Gastroesophageal sphincter (tissue), 4 donors: ENCODE results near the gene YIF1B. TPM values are rescaled to one million over a fixed set of nuclear protein-coding genes. Genes with fewer than 3 reads are reported as not detected.

Experiments used
- ATAC-seq: fragments of 150-250 bp; one replicate; pipeline ENCODE4 v1.9.1; 2016; ENCODE audit warnings: mild to moderate bottlenecking, moderate library complexity
- H3K27ac ChIP-seq, 4 donors: fragments of 200-600 bp; sonication (generic) in 3 of 4; 1 replicate in 3 of 4; 2 replicates in 1 of 4; pipeline ENCODE4 v1.5.1; 2016 to 2019
- H3K27me3 ChIP-seq: fragments of 200-600 bp; sonication (generic); one replicate; pipeline ENCODE4 v1.5.1; 2019
- H3K36me3 ChIP-seq, 2 donors: fragments of 200-600 bp; sonication (generic); one replicate each; pipeline ENCODE4 v1.5.1; 2019; ENCODE audit warnings: control low read depth in 1 of 2
- H3K4me1 ChIP-seq, 3 donors: fragments of 200-600 bp; sonication (generic); 1 replicate in 2 of 3; 2 replicates in 1 of 3; pipeline ENCODE4 v1.5.1; 2016 to 2019; ENCODE audit warnings: control low read depth in 2 of 3
- H3K4me3 ChIP-seq, 2 donors: fragments of 200-600 bp; sonication (generic); one replicate each; pipeline ENCODE4 v1.5.1; 2019; ENCODE audit warnings: mild to moderate bottlenecking in 1 of 2, moderate library complexity in 1 of 2
- H3K9me3 ChIP-seq, 3 donors: fragments of 200-600 bp; sonication (generic); one replicate each; pipeline ENCODE4 v1.5.1; 2017 to 2019; ENCODE audit warnings: control low read depth in 2 of 3
- CTCF ChIP-seq, 4 experiments: fragments of 200-600 bp in 2 of 4; fragments of 450-650 bp in 2 of 4; sonication (generic) in 1 of 4; IDR thresholded peaks; one replicate each; pipeline ENCODE4 v1.5.1; 2017 to 2019; ENCODE audit warnings: antibody characterized with exemption in 4 of 4, mild to moderate bottlenecking in 2 of 4, moderate library complexity in 2 of 4
- EP300 ChIP-seq: sonication (generic); formaldehyde crosslinking; IDR thresholded peaks from one replicate; pipeline ENCODE4 v1.6.1; 2017; ENCODE audit warnings: antibody characterized with exemption, mild to moderate bottlenecking
- POLR2A ChIP-seq, 2 donors: fragments of 450-650 bp; IDR thresholded peaks; one replicate each; pipeline ENCODE4 v1.6.1; 2017; ENCODE audit warnings: antibody characterized with exemption in 2 of 2, mild to moderate bottlenecking in 2 of 2, moderate library complexity in 1 of 2
- POLR2AphosphoS5 ChIP-seq: sonication (generic); formaldehyde crosslinking; IDR thresholded peaks from one replicate; pipeline ENCODE4 v1.6.1; 2017; ENCODE audit warnings: antibody characterized with exemption
- WGBS, 2 donors: methylation state at CpG; one replicate each; pipeline ENCODE4 v1.1.5; 2018; ENCODE audit warnings: low coverage in 1 of 2; 5-methylcytosine and 5-hydroxymethylcytosine counted together
- total RNA-seq, 4 donors: library from RNA; depleted of rRNA; stranded (reverse); fragments of >200 nt; gene quantifications; one replicate each; pipeline ENCODE4 v1.1.0, GENCODE V29; 2016

YIF1B gene
- total RNA-seq, 4 donors from 2014 or later, result 14.0 to 20.7 (median 17.1) TPM

DNA sequence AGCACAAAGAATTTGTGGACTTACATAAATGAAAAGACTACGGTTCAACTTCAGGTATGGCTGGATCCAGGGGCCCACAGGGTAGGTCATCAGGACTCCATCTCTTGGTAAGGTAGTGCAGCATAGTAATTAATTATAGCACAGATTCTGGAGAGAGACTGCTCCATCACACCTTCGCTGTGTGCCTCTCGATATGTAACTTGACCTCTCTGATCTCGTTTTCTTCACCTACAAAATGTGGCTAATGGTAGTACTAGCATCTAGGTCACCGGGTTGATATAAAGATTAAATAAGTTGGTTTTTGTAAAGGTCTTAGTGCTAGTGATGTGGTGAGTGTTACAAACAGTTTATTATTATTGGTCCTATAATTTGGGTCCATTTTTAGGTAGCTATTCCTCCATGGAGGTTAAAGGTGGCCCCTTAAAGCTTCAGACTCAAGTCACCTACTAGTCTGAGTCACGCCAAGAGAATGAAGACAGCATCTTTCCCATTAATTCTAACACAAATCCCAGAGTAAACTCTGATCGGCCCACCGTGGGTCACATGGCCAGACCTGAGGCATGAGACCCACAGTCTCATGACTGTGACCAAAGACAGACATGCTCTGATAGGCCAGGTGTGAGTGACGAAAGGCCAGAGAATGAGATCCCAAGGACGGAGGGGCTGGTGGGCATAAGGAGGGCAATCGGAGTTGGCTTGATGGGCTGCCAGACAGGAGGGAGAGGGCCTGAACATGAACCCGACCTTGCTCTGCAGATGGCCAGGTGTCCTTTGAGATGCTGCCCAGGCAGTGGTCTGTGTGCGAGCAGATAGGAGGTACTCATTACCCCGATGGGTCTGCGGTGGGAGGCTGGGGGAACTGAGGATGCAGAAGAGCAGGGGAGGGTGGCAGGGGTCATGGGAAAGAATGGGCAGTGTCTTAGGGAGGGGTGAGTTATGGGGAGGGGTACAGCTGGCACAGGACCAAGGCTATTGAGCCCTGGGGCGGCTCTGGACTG lies 40.3 kb upstream of the YIF1B start:
- TF ChIP-seq CTCF (IDR thresholded peaks at IDR 0.05) (no peak), POLR2A (IDR thresholded peaks at IDR 0.05) (no peak), EP300 (no peak), POLR2AphosphoS5 (no peak)
- no peaks in the 10 kb centered on the region for H3K9me3 ChIP-seq
- peaks cover 71% of the 10 kb centered on the region for H3K27me3 ChIP-seq
- no peak overlapping the region for H3K27ac ChIP-seq
- ATAC-seq, result no peak
- no peaks in the 10 kb centered on the region for H3K36me3 ChIP-seq
- 71 to 80% methylated on average over 7 to 9 of the region's 16 CpGs for WGBS, 2 donors
- peaks cover 0 to under 1% (median 0%) of the 10 kb centered on the region in 3 donors for H3K4me1 ChIP-seq
- H3K4me3 ChIP-seq, result no peak overlapping the region

- Histone ChIP-seq H3K36me3 (no peaks in the 10 kb centered on the region), H3K4me3 (no peak overlapping the region), H3K4me1 (no peaks in the 10 kb centered on the region), H3K27ac (no peak overlapping the region), H3K9me3 (no peaks in the 10 kb centered on the region), H3K27me3 (peaks cover 37% of the 10 kb centered on the region)
- 59 to 80% methylated on average over 1 to 8 of the region's 8 CpGs for WGBS, 2 donors
- no peak for ATAC-seq
- TF ChIP-seq POLR2A (IDR thresholded peaks at IDR 0.05) (no peak), EP300 (no peak), POLR2AphosphoS5 (no peak), CTCF (IDR thresholded peaks at IDR 0.05) (no peak)
These were observed 36.9 kb upstream of the YIF1B start for GRCh38 chr19:38352611-38353010.

GRCh38 chr19:38351865-38352395 lies 36.2 kb upstream of the YIF1B start:
- ATAC-seq, result no peak
- Histone ChIP-seq H3K4me1 (no peaks in the 10 kb centered on the region), H3K9me3 (no peaks in the 10 kb centered on the region), H3K27ac (no peak overlapping the region), H3K36me3 (no peaks in the 10 kb centered on the region), H3K27me3 (peaks cover 30% of the 10 kb centered on the region), H3K4me3 (no peak overlapping the region)
- 74 to 85% methylated on average over 2 to 4 of the region's 9 CpGs for WGBS, 2 donors
- TF ChIP-seq POLR2A (IDR thresholded peaks at IDR 0.05) (no peak), CTCF (IDR thresholded peaks at IDR 0.05) (no peak), EP300 (no peak), POLR2AphosphoS5 (no peak)

DNA sequence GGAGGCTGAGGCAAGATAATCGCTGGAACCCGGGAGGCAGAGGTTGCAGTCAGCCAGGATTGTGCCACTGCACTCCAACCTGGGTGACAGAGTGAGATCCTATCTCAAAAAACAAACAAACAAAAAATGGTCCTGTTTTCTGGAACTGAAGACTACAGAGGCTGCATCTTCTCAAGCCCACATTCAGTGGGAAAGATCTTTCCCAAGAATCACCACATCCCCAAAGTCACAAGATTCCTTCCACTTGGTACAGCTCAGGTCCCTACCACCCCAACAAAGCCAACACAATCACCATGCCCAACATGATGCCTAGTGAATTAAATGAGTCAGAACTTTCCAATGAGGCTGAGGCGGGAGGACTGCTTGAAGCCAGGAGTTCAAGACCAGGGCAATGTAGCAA lies 35.1 kb upstream of the YIF1B start:
- Histone ChIP-seq H3K4me3 (no peak overlapping the region), H3K27me3 (peaks cover 20% of the 10 kb centered on the region)
- 75% methylated on average over 2 of the region's 3 CpGs; no CpG with 5 or more reads in 1 of the 2 donors for WGBS, 2 donors

More for the DNA sequence above, 35.1 kb upstream of the YIF1B start:
- no peak for ATAC-seq
- Histone ChIP-seq H3K27ac (no peak overlapping the region), H3K9me3 (no peaks in the 10 kb centered on the region), H3K36me3 (peaks cover 0 to 6% of the 10 kb centered on the region in 2 donors), H3K4me1 (no peaks in the 10 kb centered on the region)
- TF ChIP-seq POLR2A (IDR thresholded peaks at IDR 0.05) (no peak), EP300 (no peak), POLR2AphosphoS5 (no peak), CTCF (IDR thresholded peaks at IDR 0.05) (no peak)
